ENCODE results near the gene SPSB4. TPM values are rescaled to one million over a fixed set of nuclear protein-coding genes. Genes with fewer than 3 reads are reported as not detected.

Gene SPSB4
- total and polyA plus RNA-seq, 2 of the 8 experiments (the other 6 are each of a cell fraction or from before 2014, with no cell fraction given), result 15.1 to 17.2 TPM

- Histone ChIP-seq H4K20me1 (replicated peaks in 1 of 2; ENCODE audit: control insufficient read depth in 1 of 2, insufficient read depth in 2 of 2, low read length in 2 of 2) (peaks cover 0 to 1% of the 10 kb centered on the region in 2 experiments), H3K4me3 (ENCODE audit: extremely low read depth in 1 of 4, insufficient read depth in 2 of 4, low read depth in 3 of 4, low read length in 4 of 4) (no peak overlapping the region), H3K27ac (ENCODE audit: low read depth, low read length) (no peak overlapping the region), H2BK20ac (ENCODE audit: low read length) (no peak overlapping the region), H2BK5ac (ENCODE audit: low read depth, low read length) (no peak overlapping the region), H3K9ac (replicated peaks in 1 of 4; ENCODE audit: extremely low read depth in 1 of 4, low read depth in 3 of 4, low read length in 3 of 4) (no peak overlapping the region), H4K8ac (ENCODE audit: extremely low read depth, insufficient read depth, low read length) (no peak overlapping the region), H3K4me1 (replicated peaks in 1 of 4; ENCODE audit: control insufficient read depth in 3 of 4, insufficient read depth in 4 of 4, low read length in 3 of 4) (no peaks in the 10 kb centered on the region), H3K23me2 (ENCODE audit: low read depth, low read length) (no peaks in the 10 kb centered on the region), H3K14ac (ENCODE audit: insufficient read length) (no peak overlapping the region), H2AK5ac (ENCODE audit: low read depth, low read length) (no peak overlapping the region), H3K27me3 (replicated peaks in 1 of 4; ENCODE audit: control insufficient read depth in 3 of 4, extremely low read depth in 1 of 4, insufficient read depth in 3 of 4, low read length in 3 of 4) (no peaks in the 10 kb centered on the region), H3K4me2 (ENCODE audit: insufficient read depth in 1 of 2, low read depth in 2 of 2, low read length in 2 of 2) (no peak overlapping the region), H2BK12ac (ENCODE audit: low read depth, low read length) (no peak overlapping the region), H3K18ac (ENCODE audit: extremely low read depth, low read length) (no peak overlapping the region), H3K79me1 (ENCODE audit: low read depth, low read length) (no peaks in the 10 kb centered on the region), H3K23ac (ENCODE audit: insufficient read length) (no peak overlapping the region), H3K9me3 (ENCODE audit: insufficient read depth in 2 of 2, low read depth in 1 of 2, low read length in 1 of 2) (no peaks in the 10 kb centered on the region), H3K56ac (replicated peaks; ENCODE audit: insufficient read length, low read depth, low read length) (no peak overlapping the region), H4K5ac (ENCODE audit: insufficient read length, low read depth, low read length) (no peak overlapping the region), H2AFZ (ENCODE audit: low read length) (no peak overlapping the region), H3K4ac (replicated peaks; ENCODE audit: insufficient read length, low read depth, low read length) (no peak overlapping the region), H4K91ac (replicated peaks; ENCODE audit: insufficient read length, low read length) (no peak overlapping the region), H2BK15ac (ENCODE audit: low read length) (no peak overlapping the region), H3K79me2 (ENCODE audit: control insufficient read depth in 1 of 2, insufficient read depth in 2 of 2, low read length in 2 of 2) (no peaks in the 10 kb centered on the region), H2BK120ac (replicated peaks; ENCODE audit: low read depth, low read length) (no peak overlapping the region), H3K36me3 (ENCODE audit: control insufficient read depth in 2 of 4, insufficient read depth in 4 of 4, low read length in 3 of 4) (no peaks in the 10 kb centered on the region)
- CTCF ChIA-PET (ENCODE audit: partially characterized antibody), result interaction anchor here (0.6 to 9.1 kb wide), 55 partner anchors 8 to 452 kb away, joined by 3 to 119 read pairs (median 5); partner anchors contain the start of gene SPSB4
- FAIRE-seq (no peak), DNase-seq (ENCODE audit: low read depth in 1 of 2, low spot score in 2 of 2) (no peak)
- TF ChIP-seq RBBP5 (IDR thresholded peaks at IDR 0.05; ENCODE audit: borderline replicate concordance, low read depth, low read length), result no peak
- no peak for TF ChIP-seq KDM5A (IDR thresholded peaks at IDR 0.05; ENCODE audit: low read length)
- TF ChIP-seq POLR2A (IDR thresholded peaks at IDR 0.05; ENCODE audit: control extremely low read depth in 1 of 2, low read depth in 2 of 2, low read length in 2 of 2), result no peak
- no peak for TF ChIP-seq CEBPB (IDR thresholded peaks at IDR 0.05; ENCODE audit: low read depth, low read length)
- no peak for TF ChIP-seq POU5F1 (IDR thresholded peaks at IDR 0.05; ENCODE audit: low read depth, low read length)
- no peak for TF ChIP-seq EZH2 (IDR thresholded peaks at IDR 0.05; ENCODE audit: low read depth, low read length, severe bottlenecking)
- TF ChIP-seq CTBP2 (IDR thresholded peaks at IDR 0.05; ENCODE audit: borderline replicate concordance, insufficient read depth, insufficient read length, low read length), result no peak
- no peak for TF ChIP-seq SIX5 (IDR thresholded peaks at IDR 0.05; ENCODE audit: low read depth, low read length)
- WGBS, 2 experiments (ENCODE audit: extremely low coverage in 1 of 2, insufficient coverage in 1 of 2, insufficient read length in 1 of 2, insufficient replicate concordance in 2 of 2, low coverage in 1 of 2, low lambda C conversion rate in 2 of 2, missing lambda C conversion rate in 1 of 2), result 84% methylated on average over 3 of the region's 3 CpGs; no CpG with 5 or more reads in 1 of the 2 experiments
- POLR2A ChIA-PET (ENCODE audit: partially characterized antibody), result interaction anchor here (0.7 to 1.8 kb wide), 3 partner anchors 39 to 69 kb away, joined by 3 to 7 read pairs (median 3); no protein-coding TSS in a partner anchor
These were observed 64.8 kb downstream of the SPSB4 start for GRCh38 chr3:141115789-141116541.

All from H1 (cell line).